ENCODE measurements around the gene SPTLC1.
"Not testable (repeated sequence)": the region's sequence is repeated elsewhere in the genome, so short reads cannot be mapped to it uniquely, and the experiment has no call there.

SPTLC1 gene

GRCh38 chr9:92140074-92140753 is 25.0 kb upstream of the SPTLC1 start:
- peak; percentile 53 for DNase-seq

DNA sequence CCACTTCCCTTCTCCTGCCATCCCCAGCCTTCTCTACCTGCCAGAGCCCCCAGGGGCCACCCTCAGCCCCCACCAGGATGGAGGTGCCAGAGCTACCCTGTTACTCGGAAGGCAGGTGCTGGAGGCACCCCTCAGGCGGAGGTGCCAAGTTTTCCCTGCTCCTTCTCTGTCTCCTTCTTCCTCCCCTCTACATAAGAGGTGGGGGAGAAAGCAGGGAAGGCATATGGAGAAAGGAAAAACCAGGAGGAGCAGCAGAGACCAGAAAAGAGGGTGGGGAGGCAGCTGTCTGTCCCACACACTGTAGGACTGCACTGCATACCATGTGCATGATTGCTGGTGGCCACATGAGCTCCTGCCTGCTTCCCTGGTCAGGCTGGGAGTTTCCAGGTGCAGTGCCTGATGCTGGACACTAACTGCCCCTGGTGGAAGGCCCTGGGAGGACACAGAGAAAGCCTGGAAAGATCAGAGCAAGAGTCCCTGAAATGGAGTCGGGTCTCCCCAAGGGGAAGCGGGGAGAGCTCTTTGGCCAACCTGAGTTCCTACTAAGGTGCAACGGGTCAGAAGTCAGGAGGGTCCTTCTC is 23.8 kb upstream of the SPTLC1 start:
- not testable (repeated sequence) for DNase-seq

DNA sequence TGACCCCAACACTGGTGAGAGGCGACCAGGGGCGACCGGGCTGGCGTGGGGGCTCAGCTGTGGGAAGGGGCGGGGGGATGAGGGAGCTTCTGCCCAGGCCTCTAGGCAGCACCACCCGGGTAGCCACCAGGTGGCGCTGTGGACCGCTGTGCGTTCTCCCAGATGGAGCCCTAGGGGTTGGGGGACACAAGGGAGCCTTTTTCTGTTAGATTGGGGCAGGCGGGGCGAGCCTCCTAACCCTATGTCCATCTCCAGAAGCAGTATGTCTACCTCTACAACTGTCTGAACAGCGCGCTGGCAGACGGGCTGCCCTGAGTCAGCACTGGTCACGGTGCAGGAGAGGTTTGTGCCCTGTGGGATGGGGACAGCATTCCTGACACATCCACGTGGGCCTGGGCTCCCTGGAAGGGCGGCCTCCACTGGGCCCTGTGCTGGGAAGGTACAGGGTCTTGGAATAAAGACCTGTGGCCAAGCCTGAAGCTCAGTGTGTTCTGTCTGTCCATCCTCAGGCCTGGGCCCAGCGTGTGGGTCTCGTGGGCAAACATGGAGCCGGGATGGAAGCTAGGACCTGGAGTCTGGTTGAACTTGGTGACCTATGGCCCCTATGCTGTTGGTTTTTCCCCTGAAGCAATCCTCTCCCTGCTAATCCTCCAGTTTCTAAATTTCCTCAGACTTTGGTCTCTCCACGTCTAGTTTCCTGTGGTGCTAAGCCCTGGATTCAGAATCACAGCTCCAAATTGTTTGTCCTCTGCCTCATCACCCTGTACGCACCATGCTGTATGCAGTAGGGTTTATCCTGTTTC is 23.1 kb upstream of the SPTLC1 start:
- DNase-seq = peak; percentile 60

DNA sequence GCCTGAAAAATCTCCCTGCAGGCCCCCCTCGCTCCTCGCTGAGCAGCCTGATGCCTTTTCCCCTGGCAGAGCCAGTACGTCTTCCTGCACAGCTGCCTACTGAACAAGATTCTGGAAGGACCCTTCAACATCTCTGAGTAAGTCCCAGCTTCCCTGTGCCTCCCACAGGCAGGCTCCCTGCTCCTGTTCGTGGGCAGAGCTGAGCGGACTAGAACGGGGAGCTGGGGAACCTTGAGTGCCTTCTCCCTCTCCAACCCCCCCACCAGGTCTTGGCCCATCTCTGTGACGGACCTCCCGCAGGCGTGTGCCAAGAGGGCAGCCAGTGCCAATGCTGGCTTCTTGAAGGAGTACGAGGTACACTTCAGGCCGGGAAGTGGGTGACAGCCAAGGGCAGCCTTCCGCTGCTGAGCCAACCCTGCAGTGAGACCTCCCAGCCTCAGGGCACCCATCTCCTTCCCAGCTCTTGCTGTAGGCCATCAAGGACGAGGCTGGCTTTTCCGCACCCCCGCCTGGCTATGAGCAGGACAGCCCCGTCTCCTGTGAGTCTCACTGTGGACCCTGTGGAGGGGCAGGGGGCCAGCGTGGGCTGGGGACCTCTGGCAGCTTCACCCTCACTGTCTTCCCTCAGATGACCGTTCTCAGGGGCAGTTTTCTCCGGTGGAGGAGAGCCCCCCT is 21.1 kb upstream of the SPTLC1 start:
- DNase-seq = no peak

DNA sequence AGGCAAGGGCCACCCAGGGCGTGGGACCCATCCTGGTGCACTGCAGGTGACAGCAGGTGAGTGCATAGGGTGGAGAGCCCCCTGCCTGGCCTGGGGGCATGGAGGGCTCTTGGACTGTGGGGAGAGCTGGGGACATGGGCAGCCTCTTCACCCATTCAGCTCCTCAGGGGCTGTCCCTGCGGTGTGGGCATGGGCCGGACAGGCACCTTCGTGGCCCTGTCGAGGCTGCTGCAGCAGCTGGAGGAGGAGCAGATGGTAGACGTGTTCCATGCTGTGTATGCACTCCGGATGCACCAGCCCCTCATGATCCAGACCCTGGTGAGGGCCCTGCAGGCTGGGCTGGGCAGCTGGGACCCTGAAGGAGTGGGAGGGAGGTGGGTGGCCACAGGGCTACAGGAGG is 20.4 kb upstream of the SPTLC1 start:
- DNase-seq = no peak

DNA sequence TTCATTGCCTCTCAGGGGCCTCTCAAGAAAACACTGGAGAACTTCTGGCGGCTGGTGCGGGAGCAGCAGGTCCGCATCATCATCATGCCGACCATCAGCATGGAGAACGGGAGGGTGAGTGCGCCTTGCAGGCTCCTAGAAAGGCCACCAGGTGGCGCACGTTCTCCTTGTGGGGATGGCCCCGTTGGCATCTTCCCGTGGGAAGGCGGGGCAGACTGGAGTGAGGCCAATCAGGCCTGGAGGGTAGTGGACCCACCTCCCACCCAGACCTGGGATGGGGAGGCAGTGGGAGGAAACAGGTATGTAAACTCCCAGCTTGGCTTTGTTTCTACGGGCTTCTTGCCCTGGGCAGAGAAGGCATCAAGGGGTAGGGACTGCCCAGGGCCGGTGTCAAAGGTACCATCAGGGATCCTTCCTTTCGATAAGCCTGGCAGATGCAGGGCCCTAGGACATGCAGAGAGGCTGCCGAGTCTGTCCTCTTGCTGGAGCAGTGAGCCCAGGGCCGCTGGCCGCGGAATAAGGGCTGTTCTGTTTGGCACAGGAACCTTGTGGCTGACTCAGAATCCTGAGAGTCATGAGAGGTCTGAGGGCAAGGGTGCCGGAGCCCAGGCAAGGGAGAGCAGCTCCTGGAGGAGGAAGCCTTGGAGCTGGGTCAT is 18.9 kb upstream of the SPTLC1 start:
- peak; percentile 67 for DNase-seq

- DNase-seq = not testable (repeated sequence)
Measured at GRCh38 chr9:92132913-92133312, 17.7 kb upstream of the SPTLC1 start.

DNA sequence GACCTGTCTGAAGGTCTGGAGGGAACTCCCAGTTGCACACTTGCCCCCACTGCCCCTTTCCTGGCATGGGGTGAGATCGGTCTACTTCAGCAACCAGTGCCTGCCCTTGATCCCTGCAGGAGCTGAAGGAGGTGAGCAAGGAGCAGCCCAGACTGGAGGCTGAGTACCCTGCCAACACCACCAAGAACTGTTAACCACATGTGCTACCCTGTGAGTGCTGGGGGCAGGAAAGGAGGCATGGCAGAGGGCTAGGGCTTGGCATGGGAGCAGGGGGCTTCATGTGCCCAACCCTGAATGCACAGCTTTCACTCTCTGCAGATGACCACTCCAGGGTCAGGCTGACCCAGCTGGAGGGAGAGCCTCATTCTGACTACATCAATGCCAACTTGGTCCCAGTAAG is 17.3 kb upstream of the SPTLC1 start:
- DNase-seq = no peak

GRCh38 chr9:92122800-92123199 is 7.6 kb upstream of the SPTLC1 start:
- no peak for DNase-seq

- no peak for DNase-seq
Measured at GRCh38 chr9:92122061-92122460, 6.8 kb upstream of the SPTLC1 start.

DNA sequence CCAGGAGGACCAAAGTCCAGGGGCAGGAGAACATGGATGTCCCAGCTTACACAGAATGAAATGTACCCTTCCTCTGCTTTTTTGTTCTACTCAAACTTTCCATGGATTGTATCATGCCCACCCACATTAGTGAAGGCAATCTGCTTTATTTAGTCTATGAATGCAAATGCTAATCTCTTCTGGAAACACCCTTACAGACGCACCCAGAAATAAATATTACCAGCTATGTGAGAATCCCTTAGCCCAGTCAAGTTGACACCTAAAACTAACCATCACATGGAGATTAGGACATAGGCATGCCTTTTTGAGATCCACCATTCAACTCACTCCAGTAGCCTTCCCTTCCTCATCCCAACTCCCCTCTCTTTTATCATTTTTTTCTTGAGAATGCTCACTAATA is 6.1 kb upstream of the SPTLC1 start:
- DNase-seq = no peak

GRCh38 chr9:92120138-92120537 is 4.9 kb upstream of the SPTLC1 start:
- DNase-seq = no peak

DNA sequence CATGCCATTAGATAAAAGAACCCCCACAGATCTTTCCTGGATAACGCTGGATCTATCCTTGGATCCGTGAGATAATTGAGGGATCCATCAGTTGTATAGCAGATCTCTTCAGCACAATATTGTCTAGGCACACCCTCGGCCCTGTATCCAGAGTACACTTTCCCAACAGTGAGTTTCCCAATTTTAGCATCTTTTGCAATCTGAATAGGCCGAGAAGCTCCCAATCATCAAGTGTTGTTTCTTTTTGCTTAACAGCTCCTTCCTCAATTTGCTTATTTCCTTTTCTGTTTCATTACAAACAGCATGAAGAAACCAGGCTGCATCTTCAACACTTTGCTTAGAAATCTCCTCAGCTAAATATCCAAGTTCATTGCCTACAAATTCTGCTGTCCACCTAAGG is 4.4 kb upstream of the SPTLC1 start:
- DNase-seq = no peak

- no peak for DNase-seq
Measured at GRCh38 chr9:92108122-92108521, 7.1 kb downstream of the SPTLC1 start.

DNA sequence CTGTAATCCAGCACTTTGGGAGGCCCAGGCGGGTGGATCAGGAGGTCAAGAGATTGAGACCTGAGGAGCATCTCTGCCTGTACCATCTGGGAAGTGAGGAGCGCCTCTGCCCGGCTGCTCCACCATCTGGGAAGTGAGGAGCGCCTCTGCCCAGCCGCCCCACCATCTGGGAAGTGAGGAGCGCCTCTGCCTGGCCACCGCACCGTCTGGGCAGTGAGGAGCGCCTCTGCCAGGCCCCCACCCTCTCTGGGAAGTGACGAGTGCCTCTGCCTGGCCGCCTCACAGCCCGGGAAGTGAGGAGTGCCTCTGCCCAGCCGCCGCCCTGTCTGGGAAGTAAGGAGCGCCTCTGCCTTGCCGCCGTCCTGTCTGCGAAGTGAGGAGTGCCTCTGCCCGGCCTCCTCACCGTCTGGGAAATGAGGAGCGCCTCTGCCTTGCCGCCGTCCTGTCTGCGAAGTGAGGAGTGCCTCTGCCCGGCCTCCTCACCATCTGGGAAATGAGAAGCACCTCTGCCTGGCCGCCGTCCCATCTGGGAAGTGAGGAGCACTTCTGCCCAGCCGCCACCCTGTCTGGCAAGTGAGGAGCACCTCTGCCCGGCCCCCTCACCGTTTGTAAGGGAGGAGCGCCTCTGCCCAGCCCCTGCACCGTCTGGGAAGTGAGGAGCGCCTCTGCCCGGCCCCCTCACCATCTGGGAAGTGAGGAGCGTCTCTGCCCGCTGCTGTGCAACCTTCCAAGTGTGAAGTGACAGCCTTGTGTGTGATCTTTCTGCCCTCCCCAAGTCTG is 9.6 kb downstream of the SPTLC1 start:
- DNase-seq = not testable (repeated sequence)

DNA sequence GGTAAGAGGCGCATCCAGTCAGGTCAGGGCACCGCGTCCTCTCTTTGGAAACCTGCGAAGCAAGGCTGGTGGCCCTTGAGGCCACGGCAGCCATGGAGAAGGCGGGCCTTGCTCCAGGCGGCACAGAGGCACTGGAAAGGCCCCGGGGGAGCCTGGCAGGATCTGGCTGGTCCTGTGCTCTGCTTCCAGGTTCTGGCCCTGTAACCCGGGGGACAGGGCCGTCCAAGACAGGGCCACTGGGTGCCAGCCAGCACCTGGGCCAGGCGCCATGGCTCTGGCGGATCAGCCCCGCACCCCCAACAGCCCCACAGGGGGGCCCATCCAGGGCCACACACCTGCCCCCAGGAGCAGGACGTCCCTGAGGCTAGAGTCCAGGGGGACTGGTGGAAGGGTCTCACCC is 11.6 kb downstream of the SPTLC1 start:
- not testable (repeated sequence) for DNase-seq

GRCh38 chr9:92100237-92100911 is 14.8 kb downstream of the SPTLC1 start:
- DNase-seq = no peak

DNA sequence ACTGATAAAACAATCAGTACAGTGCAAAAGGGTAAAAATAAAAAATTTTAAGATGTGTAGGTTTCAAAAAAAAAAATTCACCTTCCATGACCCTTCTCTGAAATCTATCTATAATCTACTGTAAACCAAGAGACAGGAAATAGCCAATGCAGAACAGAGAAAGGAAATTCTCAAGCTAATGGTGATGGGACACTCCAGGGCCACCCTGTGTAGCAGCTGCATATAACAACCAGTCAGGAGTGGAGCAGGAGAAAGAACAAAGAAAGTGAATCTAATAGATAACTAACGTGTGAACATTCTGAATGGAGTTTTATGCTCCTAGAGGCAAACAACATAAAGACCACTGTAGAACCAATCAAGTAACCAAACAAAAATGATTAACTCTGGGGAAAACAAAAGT is 16.6 kb downstream of the SPTLC1 start:
- DNase-seq = no peak

DNA sequence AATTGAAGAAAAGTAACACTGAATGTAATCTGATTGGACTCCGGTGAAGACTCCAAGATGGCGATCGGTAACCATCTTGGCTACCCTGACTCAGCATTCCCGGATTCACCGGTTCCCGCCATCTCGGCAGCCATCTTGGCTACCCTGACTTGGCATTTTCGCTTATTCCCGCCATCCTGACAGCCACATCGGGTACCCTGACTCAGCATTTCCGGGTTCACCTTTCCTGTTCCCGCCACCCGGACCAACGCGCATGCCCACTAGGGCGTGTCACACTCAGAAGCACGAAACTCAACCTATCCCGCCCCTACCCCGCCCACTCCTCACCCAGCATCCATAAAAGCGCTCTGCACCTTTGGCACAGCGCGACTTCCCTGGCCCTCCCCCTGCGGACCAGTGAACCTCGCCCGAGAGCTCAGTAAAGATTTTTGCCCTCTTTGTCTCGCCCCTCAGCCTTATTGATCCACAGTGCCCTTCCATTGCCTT is 17.2 kb downstream of the SPTLC1 start:
- peak; percentile 25 for DNase-seq

DNA sequence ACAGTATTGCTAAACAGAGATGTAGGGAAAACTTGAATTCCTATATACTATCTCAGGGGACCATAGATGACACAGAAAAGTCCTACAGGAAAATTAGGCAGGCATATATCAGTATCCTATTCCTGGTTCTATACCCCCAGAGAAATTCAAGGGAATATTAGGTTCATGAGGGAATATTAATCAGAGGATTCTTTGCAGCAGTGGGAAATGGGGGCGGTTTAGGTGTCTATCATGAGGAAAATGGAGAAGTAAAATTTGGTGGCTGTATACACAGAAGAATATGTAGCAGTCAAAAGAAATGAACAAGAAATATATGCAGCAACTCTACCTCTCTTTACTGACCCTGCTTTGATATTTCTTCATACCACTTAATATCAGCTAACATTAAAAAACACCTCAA is 20.0 kb downstream of the SPTLC1 start:
- no peak for DNase-seq

- no peak for DNase-seq
Measured at GRCh38 chr9:92094655-92095054, 20.6 kb downstream of the SPTLC1 start.
